Endothelial cell of umbilical vein (primary cell): Measurements from ENCODE around the gene HHATL. TPM values are rescaled to one million over a fixed set of nuclear protein-coding genes. Genes with fewer than 3 reads are reported as not detected.

ENCODE experiments used
- BruUV-seq: library from RNA; stranded (reverse); fragments of 400-500 nt; replicated peaks from 2 replicates; lab custom pipeline; 2021; lab: Mats Ljungman, UMichigan
- CTCF ChIA-PET: fragments of 300-600, 350-600 bp; sonication (Branson Sonifier 250); formaldehyde crosslinking; loops from one replicate; lab custom pipeline; 2021; ENCODE audit warnings: antibody characterized with exemption, inconsistent platforms; lab: Charles Lee
- POLR2A ChIA-PET: fragments of 300-600, 350-600 bp; sonication (Branson Sonifier 250); formaldehyde crosslinking; loops from one replicate; lab custom pipeline; 2021; ENCODE audit warnings: antibody characterized with exemption, inconsistent platforms; lab: Charles Lee
- DNase-seq: peaks from one replicate; pipeline ENCODE4 v3.0.0-alpha.2; 2011; ENCODE audit warnings: low read depth, low spot score
- FAIRE-seq: peaks from 2 replicates; lab custom pipeline; 2011; peaks lifted over from hg19 to GRCh38; lab: Jason Lieb, UNC
- H2AFZ ChIP-seq: 2 replicates; pipeline ENCODE4 v1.6.0; 2012; ENCODE audit warnings: low read depth, low read length, control low read depth, inconsistent platforms
- H3K27ac ChIP-seq: 2 replicates; pipeline ENCODE4 v1.5.1; 2011; ENCODE audit warnings: low read depth, mild to moderate bottlenecking, control low read depth, low read length, moderate library complexity; ENCODE audit not compliant: insufficient read depth
- H3K27me3 ChIP-seq, 2 experiments: 2 replicates each; pipeline versions ENCODE4 v1.6.0 to v1.6.1; 2011; ENCODE audit warnings: low read length in 2 of 2, mixed read lengths in 1 of 2; ENCODE audit not compliant: control insufficient read depth in 2 of 2, insufficient read depth in 2 of 2
- H3K36me3 ChIP-seq, 2 experiments: 2 replicates in 1 of 2; 3 replicates in 1 of 2; pipeline ENCODE4 v1.5.1; 2011; ENCODE audit warnings: low read length in 2 of 2, mild to moderate bottlenecking in 1 of 2, moderate library complexity in 1 of 2; ENCODE audit not compliant: control insufficient read depth in 2 of 2, insufficient read depth in 2 of 2; ENCODE audit errors: extremely low read depth in 1 of 2
- H3K4me1 ChIP-seq: 3 replicates; pipeline ENCODE4 v1.5.1; 2011; ENCODE audit warnings: mild to moderate bottlenecking, low read length; ENCODE audit not compliant: control insufficient read depth, insufficient read depth; ENCODE audit errors: extremely low read depth
- H3K4me2 ChIP-seq: 2 replicates; pipeline ENCODE4 v1.6.1; 2011; ENCODE audit warnings: low read length, control low read depth, mixed read lengths; ENCODE audit not compliant: insufficient read depth
- H3K4me3 ChIP-seq, 3 experiments: fragments of 200-600 bp in 1 of 3; sonication (generic), shearing (Covaris generic) in 1 of 3; replicated peaks in 1 of 3; 2 replicates each; pipeline ENCODE4 v1.5.1; 2011 to 2016; ENCODE audit warnings: control low read depth in 3 of 3, low read length in 3 of 3, mild to moderate bottlenecking in 2 of 3, inconsistent platforms in 1 of 3, low read depth in 1 of 3, moderate library complexity in 1 of 3; ENCODE audit not compliant: insufficient read depth in 1 of 3
- H3K79me2 ChIP-seq: 2 replicates; pipeline ENCODE4 v1.6.0; 2012; ENCODE audit warnings: low read length, inconsistent platforms; ENCODE audit not compliant: control insufficient read depth, insufficient read depth
- H3K9ac ChIP-seq: replicated peaks from 2 replicates; pipeline ENCODE3; 2011; ENCODE audit warnings: low read length, control low read depth; ENCODE audit not compliant: insufficient read depth; ENCODE audit errors: extremely low read depth
- H3K9me1 ChIP-seq: replicated peaks from 3 replicates; pipeline ENCODE4 v1.6.0; 2011; ENCODE audit warnings: mild to moderate bottlenecking, low read length; ENCODE audit not compliant: control insufficient read depth, insufficient read depth; ENCODE audit errors: extremely low read depth
- H3K9me3 ChIP-seq: replicated peaks from 2 replicates; pipeline ENCODE4 v1.5.1; 2012; ENCODE audit warnings: low read length, inconsistent platforms; ENCODE audit not compliant: control insufficient read depth, insufficient read depth
- H4K20me1 ChIP-seq: replicated peaks from 2 replicates; pipeline ENCODE3; 2011; ENCODE audit warnings: mild to moderate bottlenecking, low read length; ENCODE audit not compliant: control insufficient read depth, insufficient read depth; ENCODE audit errors: extremely low read depth
- EZH2 ChIP-seq: IDR thresholded peaks from 2 replicates; pipeline ENCODE4 v1.6.1; 2012; ENCODE audit warnings: borderline replicate concordance, low read depth, mild to moderate bottlenecking, moderate library complexity, low read length, inconsistent platforms; ENCODE audit not compliant: severe bottlenecking
- FOS ChIP-seq: IDR thresholded peaks from 2 replicates; pipeline ENCODE4 v1.6.1; 2011; ENCODE audit warnings: mild to moderate bottlenecking, low read length, moderate library complexity, borderline replicate concordance; ENCODE audit not compliant: insufficient read depth
- GATA2 ChIP-seq: IDR thresholded peaks from 2 replicates; pipeline ENCODE4 v1.7.0; 2011; ENCODE audit warnings: low read depth, mild to moderate bottlenecking, moderate library complexity, mixed read lengths, low read length; ENCODE audit not compliant: insufficient read length, insufficient read depth
- MYC ChIP-seq: IDR thresholded peaks from one replicate; pipeline ENCODE4 v1.6.1; 2011; ENCODE audit warnings: mild to moderate bottlenecking, low read depth, low read length
- POLR2A ChIP-seq: IDR thresholded peaks from 2 replicates; pipeline ENCODE4 v1.6.1; 2012; ENCODE audit warnings: low read depth, mild to moderate bottlenecking, control low read depth, low read length
- POLR2AphosphoS5 ChIP-seq: IDR thresholded peaks from 2 replicates; pipeline ENCODE4 v1.6.1; 2012; ENCODE audit warnings: low read depth, mild to moderate bottlenecking, control low read depth, low read length, moderate library complexity; ENCODE audit not compliant: insufficient read depth
- dilution Hi-C: fragments of 300-500 bp; cut with MboI; formaldehyde crosslinking; loops from one replicate; pipeline ENCODE4 v1.15.0; 2019; ENCODE audit warnings: low sequenced_read_pairs; ENCODE audit not compliant: extremely low pct_ligation_motif_present
- intact Hi-C: fragments of 100-400 bp; cut with micrococcal nuclease; formaldehyde crosslinking; loops from one replicate; pipeline ENCODE4 v1.10.0; 2022
- polyA plus RNA-seq, 4 experiments: library from polyadenylated mRNA; depleted of rRNA in 3 of 4; stranded (reverse) in 3 of 4; unstranded in 1 of 4; fragments of >200 nt; gene quantifications; 2 replicates each; pipeline versions ENCODE4 v1.2.1 to v1.2.3, GENCODE V29; 2011 to 2012; ENCODE audit warnings: missing spikeins in 1 of 4
- total RNA-seq: library from RNA; stranded (reverse); gene quantifications from 2 replicates; pipeline ENCODE4 v1.2.3, GENCODE V29; 2021
- TF ChIP-seq, protein P1 (sequence below): IDR thresholded peaks from 2 replicates; pipeline ENCODE4 v1.6.1; 2011; ENCODE audit not compliant: insufficient read depth, insufficient read length
- TF ChIP-seq, protein P2 (sequence below), 2 donors: IDR thresholded peaks; 1 replicate in 1 of 2; 2 replicates in 1 of 2; pipeline ENCODE4 v1.5.1; 2011; ENCODE audit warnings: low read length in 2 of 2, mild to moderate bottlenecking in 2 of 2, moderate library complexity in 2 of 2, control low read depth in 1 of 2, inconsistent platforms in 1 of 2, low read depth in 1 of 2; ENCODE audit not compliant: insufficient read depth in 1 of 2; ENCODE audit errors: extremely low read depth in 1 of 2

Gene HHATL
- total and polyA plus RNA-seq, 2 donors (not counting 3 experiments of a cell fraction or from before 2014, with no cell fraction given) = not detected

GRCh38 chr3:42693530-42693930 is 9.1 kb downstream of the HHATL start:
- Histone ChIP-seq H3K4me3 (no peak overlapping the region), H3K4me2 (no peak overlapping the region), H3K9me1 (no peaks in the 10 kb centered on the region), H3K27me3 (no peaks in the 10 kb centered on the region), H3K9ac (no peak overlapping the region), H3K79me2 (no peaks in the 10 kb centered on the region), H3K36me3 (no peaks in the 10 kb centered on the region), H2AFZ (no peak overlapping the region), H4K20me1 (no peaks in the 10 kb centered on the region), H3K9me3 (no peaks in the 10 kb centered on the region), H3K4me1 (no peaks in the 10 kb centered on the region), H3K27ac (no peak overlapping the region)
- POLR2A ChIA-PET = no interaction called here
- BruUV-seq = no TSS peak
- intact Hi-C loops (no loop called here), dilution Hi-C loops (no loop called here)
- no peak for DNase-seq
- CTCF ChIA-PET = no interaction called here
- FAIRE-seq = no peak
- TF ChIP-seq MYC = no peak
- TF ChIP-seq, protein P1, sequence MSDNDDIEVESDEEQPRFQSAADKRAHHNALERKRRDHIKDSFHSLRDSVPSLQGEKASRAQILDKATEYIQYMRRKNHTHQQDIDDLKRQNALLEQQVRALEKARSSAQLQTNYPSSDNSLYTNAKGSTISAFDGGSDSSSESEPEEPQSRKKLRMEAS = no peak
- no peak for TF ChIP-seq GATA2
- TF ChIP-seq EZH2 = no peak
- TF ChIP-seq FOS = no peak
- TF ChIP-seq POLR2AphosphoS5 = no peak
- no peak for TF ChIP-seq POLR2A
- TF ChIP-seq, protein P2, sequence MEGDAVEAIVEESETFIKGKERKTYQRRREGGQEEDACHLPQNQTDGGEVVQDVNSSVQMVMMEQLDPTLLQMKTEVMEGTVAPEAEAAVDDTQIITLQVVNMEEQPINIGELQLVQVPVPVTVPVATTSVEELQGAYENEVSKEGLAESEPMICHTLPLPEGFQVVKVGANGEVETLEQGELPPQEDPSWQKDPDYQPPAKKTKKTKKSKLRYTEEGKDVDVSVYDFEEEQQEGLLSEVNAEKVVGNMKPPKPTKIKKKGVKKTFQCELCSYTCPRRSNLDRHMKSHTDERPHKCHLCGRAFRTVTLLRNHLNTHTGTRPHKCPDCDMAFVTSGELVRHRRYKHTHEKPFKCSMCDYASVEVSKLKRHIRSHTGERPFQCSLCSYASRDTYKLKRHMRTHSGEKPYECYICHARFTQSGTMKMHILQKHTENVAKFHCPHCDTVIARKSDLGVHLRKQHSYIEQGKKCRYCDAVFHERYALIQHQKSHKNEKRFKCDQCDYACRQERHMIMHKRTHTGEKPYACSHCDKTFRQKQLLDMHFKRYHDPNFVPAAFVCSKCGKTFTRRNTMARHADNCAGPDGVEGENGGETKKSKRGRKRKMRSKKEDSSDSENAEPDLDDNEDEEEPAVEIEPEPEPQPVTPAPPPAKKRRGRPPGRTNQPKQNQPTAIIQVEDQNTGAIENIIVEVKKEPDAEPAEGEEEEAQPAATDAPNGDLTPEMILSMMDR (IDR thresholded peaks at IDR 0.05; ENCODE audit: extremely low read depth in 1 of 2, insufficient read depth in 1 of 2, low read depth in 1 of 2, low read length in 2 of 2) = no peak
